ENCODE data around the gene ORAI3. TPM values are rescaled to one million over a fixed set of nuclear protein-coding genes. Genes with fewer than 3 reads are reported as not detected.

Gene ORAI3
- total and polyA plus RNA-seq, 9 donors, result 21.5 to 30.8 (median 25.2) TPM

DNA sequence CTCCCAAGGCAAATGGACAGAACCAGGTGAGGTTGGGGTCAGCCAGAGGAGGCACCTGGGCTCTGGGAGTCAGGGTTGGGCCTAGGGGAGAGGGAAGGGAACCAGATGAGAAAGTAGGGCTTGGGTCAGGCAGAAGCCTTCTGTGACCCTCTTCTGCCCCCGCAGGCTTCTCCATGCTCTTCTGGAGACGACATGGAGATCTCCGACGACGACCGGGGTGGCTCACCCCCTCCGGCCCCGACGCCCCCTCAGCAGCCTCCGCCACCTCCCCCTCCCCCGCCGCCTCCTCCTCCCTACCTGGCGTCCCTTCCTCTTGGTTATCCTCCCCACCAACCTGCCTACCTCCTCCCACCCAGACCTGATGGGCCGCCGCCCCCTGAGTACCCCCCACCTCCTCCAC, 16.6 kb downstream of the ORAI3 start:
- Histone ChIP-seq H3K36me3 (no peaks in the 10 kb centered on the region), H3K9me3 (no peaks in the 10 kb centered on the region), H3K4me3 (no peak overlapping the region), H3K27ac (no peak overlapping the region), H3K4me1 (ENCODE audit: insufficient read depth) (no peaks in the 10 kb centered on the region), H3K27me3 (no peaks in the 10 kb centered on the region)
- TF ChIP-seq, protein P1, sequence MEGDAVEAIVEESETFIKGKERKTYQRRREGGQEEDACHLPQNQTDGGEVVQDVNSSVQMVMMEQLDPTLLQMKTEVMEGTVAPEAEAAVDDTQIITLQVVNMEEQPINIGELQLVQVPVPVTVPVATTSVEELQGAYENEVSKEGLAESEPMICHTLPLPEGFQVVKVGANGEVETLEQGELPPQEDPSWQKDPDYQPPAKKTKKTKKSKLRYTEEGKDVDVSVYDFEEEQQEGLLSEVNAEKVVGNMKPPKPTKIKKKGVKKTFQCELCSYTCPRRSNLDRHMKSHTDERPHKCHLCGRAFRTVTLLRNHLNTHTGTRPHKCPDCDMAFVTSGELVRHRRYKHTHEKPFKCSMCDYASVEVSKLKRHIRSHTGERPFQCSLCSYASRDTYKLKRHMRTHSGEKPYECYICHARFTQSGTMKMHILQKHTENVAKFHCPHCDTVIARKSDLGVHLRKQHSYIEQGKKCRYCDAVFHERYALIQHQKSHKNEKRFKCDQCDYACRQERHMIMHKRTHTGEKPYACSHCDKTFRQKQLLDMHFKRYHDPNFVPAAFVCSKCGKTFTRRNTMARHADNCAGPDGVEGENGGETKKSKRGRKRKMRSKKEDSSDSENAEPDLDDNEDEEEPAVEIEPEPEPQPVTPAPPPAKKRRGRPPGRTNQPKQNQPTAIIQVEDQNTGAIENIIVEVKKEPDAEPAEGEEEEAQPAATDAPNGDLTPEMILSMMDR (IDR thresholded peaks at IDR 0.05), result no peak
- 73 to 77% (median 73%) methylated on average over 15 of the region's 15 CpGs for whole genome bisulfite sequencing, 3 donors
- intact Hi-C loops (cut with DNase I), result loop anchor here in 1 of 4 donors (10.0 kb wide), 1 partner anchor 219 kb away; the partner anchor contains the start of gene FUS
- DNase-seq, result no peak

GRCh38 chr16:30966033-30966619, 17.3 kb downstream of the ORAI3 start:
- TF ChIP-seq, protein P1 (IDR thresholded peaks at IDR 0.05), result no peak
- no peak for TF ChIP-seq POLR2A (IDR thresholded peaks at IDR 0.05)
- TF ChIP-seq EP300 (IDR thresholded peaks at IDR 0.05), result no peak
- H3K27ac ChIP-seq, result no peak overlapping the region
- H3K36me3 ChIP-seq, result no peaks in the 10 kb centered on the region
- no peaks in the 10 kb centered on the region for H3K4me1 ChIP-seq (ENCODE audit: insufficient read depth)
- DNase-seq, result no peak
- H3K9me3 ChIP-seq, result no peaks in the 10 kb centered on the region
- H3K4me3 ChIP-seq, result no peak overlapping the region
- 83 to 88% (median 87%) methylated on average over 18 to 19 of the region's 19 CpGs for WGBS, 3 donors
- intact Hi-C loops (cut with DNase I), result loop anchor here in 1 of 4 donors (10.0 kb wide), 1 partner anchor 219 kb away; the partner anchor contains the start of gene FUS
- no peaks in the 10 kb centered on the region for H3K27me3 ChIP-seq

GRCh38 chr16:30967795-30968194, 18.9 kb downstream of the ORAI3 start:
- WGBS, 3 donors, result 75 to 84% (median 80%) methylated on average over 4 of the region's 4 CpGs
- no peak overlapping the region for H3K4me3 ChIP-seq
- no peaks in the 10 kb centered on the region for H3K36me3 ChIP-seq
- intact Hi-C loops (cut with DNase I), result loop anchor here in 1 of 4 donors (10.0 kb wide), 1 partner anchor 217 kb away; the partner anchor contains the start of gene FUS
- H3K27ac ChIP-seq, result no peak overlapping the region
- no peaks in the 10 kb centered on the region for H3K27me3 ChIP-seq
- no peak for DNase-seq
- TF ChIP-seq, protein P1 (IDR thresholded peaks at IDR 0.05), result no peak
- TF ChIP-seq POLR2A (IDR thresholded peaks at IDR 0.05) (no peak), EP300 (IDR thresholded peaks at IDR 0.05) (no peak)
- H3K9me3 ChIP-seq, result no peaks in the 10 kb centered on the region
- no peaks in the 10 kb centered on the region for H3K4me1 ChIP-seq (ENCODE audit: insufficient read depth)

- WGBS, 3 donors, result 93 to 94% (median 93%) methylated on average over 19 of the region's 19 CpGs
- Histone ChIP-seq H3K36me3 (no peaks in the 10 kb centered on the region), H3K27ac (no peak overlapping the region), H3K27me3 (no peaks in the 10 kb centered on the region), H3K4me1 (ENCODE audit: insufficient read depth) (no peaks in the 10 kb centered on the region), H3K9me3 (no peaks in the 10 kb centered on the region), H3K4me3 (no peak overlapping the region)
- TF ChIP-seq, protein P1 (IDR thresholded peaks at IDR 0.05), result no peak
- no peak for TF ChIP-seq POLR2A (IDR thresholded peaks at IDR 0.05)
- no peak for TF ChIP-seq EP300 (IDR thresholded peaks at IDR 0.05)
- intact Hi-C loops (cut with DNase I), result loop anchor here in 1 of 4 donors (10.0 kb wide), 1 partner anchor 215 kb away; the partner anchor contains the start of gene FUS
- no peak for DNase-seq
These were observed 20.5 kb downstream of the ORAI3 start for GRCh38 chr16:30969246-30969842.
